H9 (cell line): ENCODE results near the gene ITGA11. TPM values are rescaled to one million over a fixed set of nuclear protein-coding genes. Genes with fewer than 3 reads are reported as not detected.

ENCODE experiments used
- DNase-seq: peaks from one replicate; pipeline ENCODE4 v3.0.0-alpha.2; 2017
- H2AFZ ChIP-seq: one replicate; pipeline ENCODE4 v1.6.1; 2013; ENCODE audit warnings: mild to moderate bottlenecking, low read length, control low read depth, moderate library complexity
- H2AK5ac ChIP-seq: 2 replicates; pipeline ENCODE4 v1.6.1; 2013; ENCODE audit warnings: low read length, control low read depth, mixed read lengths; ENCODE audit not compliant: insufficient read length
- H2BK120ac ChIP-seq: one replicate; pipeline ENCODE4 v1.6.1; 2013; ENCODE audit warnings: low read depth, mild to moderate bottlenecking, low read length, control low read depth, inconsistent platforms; ENCODE audit not compliant: poor library complexity, severe bottlenecking
- H2BK12ac ChIP-seq: 2 replicates; pipeline ENCODE4 v1.6.1; 2013; ENCODE audit warnings: low read length, control low read depth, mixed read lengths, low read depth; ENCODE audit not compliant: insufficient read length
- H2BK15ac ChIP-seq: 2 replicates; pipeline ENCODE4 v1.6.1; 2013; ENCODE audit warnings: low read depth, low read length, control low read depth
- H2BK20ac ChIP-seq: one replicate; pipeline ENCODE4 v1.6.1; 2013; ENCODE audit warnings: low read depth, mild to moderate bottlenecking, low read length, control low read depth, inconsistent platforms; ENCODE audit not compliant: poor library complexity, severe bottlenecking
- H2BK5ac ChIP-seq: 2 replicates; pipeline ENCODE4 v1.6.1; 2013; ENCODE audit warnings: low read length, control low read depth, mixed read lengths; ENCODE audit not compliant: insufficient read length
- H3K14ac ChIP-seq: 2 replicates; pipeline ENCODE4 v1.6.1; 2013; ENCODE audit warnings: low read length, control low read depth; ENCODE audit not compliant: insufficient read depth
- H3K18ac ChIP-seq: 2 replicates; pipeline ENCODE4 v1.6.1; 2013; ENCODE audit warnings: low read depth, mild to moderate bottlenecking, mixed read lengths, low read length, control low read depth; ENCODE audit not compliant: insufficient read length
- H3K23ac ChIP-seq: 2 replicates; pipeline ENCODE4 v1.6.1; 2013; ENCODE audit warnings: low read length, control low read depth, mixed read lengths, low read depth; ENCODE audit not compliant: insufficient read length
- H3K23me2 ChIP-seq: 2 replicates; pipeline ENCODE4 v1.6.1; 2013; ENCODE audit warnings: low read depth, mild to moderate bottlenecking, mixed read lengths, low read length, control low read depth; ENCODE audit not compliant: insufficient read length, poor library complexity, severe bottlenecking
- H3K27ac ChIP-seq: 2 replicates; pipeline ENCODE4 v1.5.1; 2013; ENCODE audit warnings: low read length, control low read depth, mixed read lengths, low read depth; ENCODE audit not compliant: insufficient read length
- H3K27me3 ChIP-seq: 2 replicates; pipeline ENCODE4 v1.6.1; 2013; ENCODE audit warnings: low read length, control low read depth, inconsistent platforms; ENCODE audit not compliant: insufficient read depth
- H3K4ac ChIP-seq: 2 replicates; pipeline ENCODE4 v1.6.1; 2013; ENCODE audit warnings: low read depth, mild to moderate bottlenecking, control low read depth, inconsistent platforms, low read length, moderate library complexity
- H3K4me1 ChIP-seq: 2 replicates; pipeline ENCODE4 v1.6.1; 2013; ENCODE audit warnings: low read length, control low read depth, inconsistent platforms; ENCODE audit not compliant: insufficient read depth
- H3K4me2 ChIP-seq: 2 replicates; pipeline ENCODE4 v1.6.1; 2013; ENCODE audit warnings: low read length, control low read depth, mixed read lengths; ENCODE audit not compliant: insufficient read length, insufficient read depth
- H3K56ac ChIP-seq: 2 replicates; pipeline ENCODE4 v1.6.1; 2013; ENCODE audit warnings: low read depth, mild to moderate bottlenecking, mixed read lengths, low read length, control low read depth; ENCODE audit not compliant: insufficient read length
- H3K79me1 ChIP-seq: 2 replicates; pipeline ENCODE4 v1.6.1; 2013; ENCODE audit warnings: low read depth, mild to moderate bottlenecking, moderate library complexity, low read length, control low read depth, inconsistent platforms; ENCODE audit not compliant: insufficient read depth, poor library complexity, severe bottlenecking
- H3K79me2 ChIP-seq: 2 replicates; pipeline ENCODE4 v1.6.1; 2013; ENCODE audit warnings: low read length, control low read depth, inconsistent platforms; ENCODE audit not compliant: insufficient read depth
- H3K9ac ChIP-seq: 2 replicates; pipeline ENCODE4 v1.6.1; 2013; ENCODE audit warnings: low read length, control low read depth, mixed read lengths; ENCODE audit not compliant: insufficient read length; ENCODE audit errors: extremely low read depth
- H3K9me3 ChIP-seq: one replicate; pipeline ENCODE4 v1.6.1; 2013; ENCODE audit warnings: low read depth, low read length, inconsistent platforms; ENCODE audit not compliant: control insufficient read depth
- H3T11ph ChIP-seq: one replicate; pipeline ENCODE4 v1.6.1; 2013; ENCODE audit warnings: mild to moderate bottlenecking, low read length, control low read depth, inconsistent platforms
- H4K20me1 ChIP-seq: one replicate; pipeline ENCODE4 v1.6.1; 2013; ENCODE audit not compliant: control insufficient read depth, insufficient read length, insufficient read depth
- H4K5ac ChIP-seq: 2 replicates; pipeline ENCODE4 v1.6.1; 2013; ENCODE audit warnings: low read depth, mild to moderate bottlenecking, mixed read lengths, low read length, control low read depth; ENCODE audit not compliant: insufficient read length
- H4K8ac ChIP-seq: replicated peaks from 2 replicates; pipeline ENCODE4 v1.6.1; 2013; ENCODE audit warnings: low read length, control low read depth, mixed read lengths, low read depth; ENCODE audit not compliant: insufficient read length
- H4K91ac ChIP-seq: 2 replicates; pipeline ENCODE4 v1.6.1; 2013; ENCODE audit warnings: low read depth, mild to moderate bottlenecking, moderate library complexity, mixed read lengths, low read length, control low read depth; ENCODE audit not compliant: insufficient read length
- H3K27ac Mint-ChIP-seq, 3 experiments: 2 replicates in 2 of 3; 3 replicates in 1 of 3; pipeline ENCODE4 v1.8.0; 2020 to 2021; ENCODE audit warnings: mixed read lengths in 3 of 3, mild to moderate bottlenecking in 1 of 3, moderate library complexity in 1 of 3
- H3K27me3 Mint-ChIP-seq: 2 replicates; pipeline ENCODE4 v1.8.0; 2021; ENCODE audit warnings: low read depth, mild to moderate bottlenecking, moderate library complexity, mixed read lengths
- H3K36me3 Mint-ChIP-seq, 3 experiments: 2 replicates in 2 of 3; 3 replicates in 1 of 3; pipeline ENCODE4 v1.8.0; 2020 to 2021; ENCODE audit warnings: low read depth in 3 of 3, mixed read lengths in 3 of 3; ENCODE audit not compliant: insufficient read depth in 1 of 3
- H3K4me1 Mint-ChIP-seq, 2 experiments: 2 replicates each; pipeline ENCODE4 v1.8.0; 2020; ENCODE audit warnings: mixed read lengths in 2 of 2
- H3K4me3 Mint-ChIP-seq, 2 experiments: 2 replicates in 1 of 2; 3 replicates in 1 of 2; pipeline ENCODE4 v1.8.0; 2020 to 2021; ENCODE audit warnings: mild to moderate bottlenecking in 2 of 2, mixed read lengths in 2 of 2, moderate library complexity in 1 of 2
- H3K9me3 Mint-ChIP-seq, 2 experiments: 2 replicates in 1 of 2; 3 replicates in 1 of 2; pipeline ENCODE4 v1.8.0; 2020; ENCODE audit warnings: mild to moderate bottlenecking in 2 of 2, mixed read lengths in 2 of 2, moderate library complexity in 1 of 2
- CTCF ChIP-seq: fragments of 200-600 bp; sonication (generic); conservative IDR thresholded peaks from 3 replicates; pipeline ENCODE4 v1.8.0; 2021; ENCODE audit warnings: antibody characterized with exemption, mild to moderate bottlenecking
- WGBS: extraction: QIAGEN DNeasy Blood & Tissue Kit; methylation state at CpG from one replicate; pipeline ENCODE4 v1.1.7; 2013; ENCODE audit warnings: missing lambda C conversion rate, low lambda C conversion rate, mixed read lengths; ENCODE audit not compliant: insufficient read length; ENCODE audit errors: extremely low coverage; 5-methylcytosine and 5-hydroxymethylcytosine counted together
- total RNA-seq: library from RNA; stranded (reverse); gene quantifications from 2 replicates; pipeline ENCODE4 v1.2.1, GENCODE V29; 2021

Gene ITGA11
- total RNA-seq, 1 experiment from 2014 or later = 0.07 TPM

- no peak overlapping the region for H3K56ac ChIP-seq
- WGBS = no CpG with 5 or more reads among the region's 3 CpGs
- H3K27ac ChIP-seq = no peak overlapping the region
- H2AFZ ChIP-seq = no peak overlapping the region
- no peak overlapping the region for H4K91ac ChIP-seq
- H3K27me3 Mint-ChIP-seq = no peaks in the 10 kb centered on the region
- peaks cover 7% of the 10 kb centered on the region; the same call in 1 of the 2 replicates for H3K4me1 ChIP-seq
- H2BK5ac ChIP-seq = no peak overlapping the region
- no peak overlapping the region for H3K4ac ChIP-seq
- H2BK15ac ChIP-seq = no peak overlapping the region
- H3K4me2 ChIP-seq = no peak overlapping the region
- no peaks in the 10 kb centered on the region for H3K27me3 ChIP-seq
- no peak overlapping the region for H2BK12ac ChIP-seq
- no peak overlapping the region for H3K18ac ChIP-seq
- no peak for DNase-seq
- no peak overlapping the region for H3K14ac ChIP-seq
- peaks cover 0 to 3% of the 10 kb centered on the region in 2 experiments; a peak in 1 of 5 replicates for H3K9me3 Mint-ChIP-seq
- no peak overlapping the region for H2AK5ac ChIP-seq
- no peak overlapping the region for H2BK120ac ChIP-seq
- no peak overlapping the region for H3K4me3 Mint-ChIP-seq
- no peak for TF ChIP-seq CTCF
- no peaks in the 10 kb centered on the region for H3K9me3 ChIP-seq
- no peak overlapping the region for H4K8ac ChIP-seq
- H3K79me2 ChIP-seq = no peaks in the 10 kb centered on the region
- H3K27ac Mint-ChIP-seq = no peak overlapping the region
- H3K36me3 Mint-ChIP-seq = peaks cover 0 to 2% (median 0%) of the 10 kb centered on the region in 3 experiments; a peak in 3 of 7 replicates
- H3K23ac ChIP-seq = no peak overlapping the region
- no peak overlapping the region for H4K5ac ChIP-seq
- peaks cover 49 to 50% of the 10 kb centered on the region in 2 experiments for H3K4me1 Mint-ChIP-seq
- no peak overlapping the region for H3K9ac ChIP-seq
- no peak overlapping the region for H3T11ph ChIP-seq
- H4K20me1 ChIP-seq = no peaks in the 10 kb centered on the region
- no peaks in the 10 kb centered on the region for H3K79me1 ChIP-seq
- H3K23me2 ChIP-seq = no peaks in the 10 kb centered on the region
- no peak overlapping the region for H2BK20ac ChIP-seq
These were observed 170.7 kb downstream of the ITGA11 start for GRCh38 chr15:68261241-68261640.
